Cardiac fibroblast (primary cell): ENCODE results near the gene MAU2.

Source experiments
- DNase-seq, 2 donors: peaks; one replicate each; pipeline versions ENCODE4 v3.0.0 to v3.0.0-alpha.2; 2010; ENCODE audit warnings: low read depth in 2 of 2
- H3K4me3 ChIP-seq, 2 donors: replicated peaks in 1 of 2; 1 replicate in 1 of 2; 2 replicates in 1 of 2; pipeline ENCODE4 v1.5.1; 2011; ENCODE audit warnings: low read depth in 2 of 2, low read length in 2 of 2, mild to moderate bottlenecking in 2 of 2, moderate library complexity in 1 of 2
- TF ChIP-seq, protein P1 (sequence below): IDR thresholded peaks from one replicate; pipeline ENCODE4 v1.5.1; 2011; ENCODE audit warnings: low read depth, mild to moderate bottlenecking, low read length, inconsistent platforms

MAU2 gene

DNA sequence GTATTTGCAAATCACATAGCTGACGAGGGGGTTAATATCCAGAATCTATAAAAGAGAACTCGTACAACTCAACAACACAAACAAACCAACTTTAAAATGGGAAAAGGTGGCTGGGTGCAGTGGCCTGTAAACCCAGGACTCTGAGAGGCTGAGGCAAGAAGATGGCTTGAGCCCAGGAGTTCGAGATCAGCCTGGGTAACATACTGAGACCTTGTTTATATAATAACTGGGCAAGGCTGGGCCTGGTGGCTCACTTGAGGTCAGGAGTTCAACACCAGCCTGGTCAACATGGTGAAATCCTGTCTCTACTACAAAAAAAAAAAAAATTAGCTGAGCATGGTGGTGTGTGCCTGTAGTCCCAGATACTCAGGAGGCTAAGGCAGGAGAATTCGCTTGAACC, 25.7 kb upstream of the MAU2 start:
- TF ChIP-seq, protein P1, sequence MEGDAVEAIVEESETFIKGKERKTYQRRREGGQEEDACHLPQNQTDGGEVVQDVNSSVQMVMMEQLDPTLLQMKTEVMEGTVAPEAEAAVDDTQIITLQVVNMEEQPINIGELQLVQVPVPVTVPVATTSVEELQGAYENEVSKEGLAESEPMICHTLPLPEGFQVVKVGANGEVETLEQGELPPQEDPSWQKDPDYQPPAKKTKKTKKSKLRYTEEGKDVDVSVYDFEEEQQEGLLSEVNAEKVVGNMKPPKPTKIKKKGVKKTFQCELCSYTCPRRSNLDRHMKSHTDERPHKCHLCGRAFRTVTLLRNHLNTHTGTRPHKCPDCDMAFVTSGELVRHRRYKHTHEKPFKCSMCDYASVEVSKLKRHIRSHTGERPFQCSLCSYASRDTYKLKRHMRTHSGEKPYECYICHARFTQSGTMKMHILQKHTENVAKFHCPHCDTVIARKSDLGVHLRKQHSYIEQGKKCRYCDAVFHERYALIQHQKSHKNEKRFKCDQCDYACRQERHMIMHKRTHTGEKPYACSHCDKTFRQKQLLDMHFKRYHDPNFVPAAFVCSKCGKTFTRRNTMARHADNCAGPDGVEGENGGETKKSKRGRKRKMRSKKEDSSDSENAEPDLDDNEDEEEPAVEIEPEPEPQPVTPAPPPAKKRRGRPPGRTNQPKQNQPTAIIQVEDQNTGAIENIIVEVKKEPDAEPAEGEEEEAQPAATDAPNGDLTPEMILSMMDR = no peak
- DNase-seq = no peak
- H3K4me3 ChIP-seq = no peak overlapping the region

DNA sequence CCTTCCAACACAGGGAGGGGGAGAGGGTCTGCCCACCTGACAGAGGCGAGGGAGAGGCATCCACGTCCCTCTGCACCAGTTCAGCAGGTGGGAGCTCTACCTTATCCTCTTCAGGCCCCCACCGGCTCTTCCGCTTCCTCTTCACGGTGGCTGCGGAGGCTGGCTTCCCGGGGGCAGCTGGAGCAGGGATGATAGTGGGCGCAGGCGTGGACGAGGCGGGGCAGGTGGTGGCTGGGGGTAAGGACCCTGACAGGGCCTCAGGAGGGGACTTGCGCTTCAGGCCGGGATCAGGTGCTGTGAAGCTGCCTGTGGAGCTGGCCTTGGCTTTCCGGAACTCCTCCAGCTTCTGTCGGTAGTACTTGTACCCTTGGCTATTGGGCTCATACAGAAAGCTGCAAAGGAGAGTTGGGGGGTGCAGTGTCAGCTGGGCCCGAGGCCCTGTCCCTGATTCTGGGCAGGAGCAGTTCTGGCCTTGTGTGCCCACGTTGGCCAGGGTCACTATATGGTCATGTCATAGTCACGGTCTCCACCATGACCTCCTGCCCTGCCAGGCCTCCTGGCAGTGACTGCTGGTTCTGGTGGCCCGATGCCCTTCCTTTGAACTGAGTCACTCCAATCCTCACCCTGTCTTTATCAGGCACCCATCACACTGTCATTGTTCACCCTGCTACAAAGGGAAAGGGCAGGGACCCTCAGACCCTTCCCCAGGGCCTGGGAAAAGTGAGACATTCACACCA, 23.5 kb upstream of the MAU2 start:
- TF ChIP-seq, protein P1 = no peak
- no peak for DNase-seq
- H3K4me3 ChIP-seq = no peak overlapping the region

DNA sequence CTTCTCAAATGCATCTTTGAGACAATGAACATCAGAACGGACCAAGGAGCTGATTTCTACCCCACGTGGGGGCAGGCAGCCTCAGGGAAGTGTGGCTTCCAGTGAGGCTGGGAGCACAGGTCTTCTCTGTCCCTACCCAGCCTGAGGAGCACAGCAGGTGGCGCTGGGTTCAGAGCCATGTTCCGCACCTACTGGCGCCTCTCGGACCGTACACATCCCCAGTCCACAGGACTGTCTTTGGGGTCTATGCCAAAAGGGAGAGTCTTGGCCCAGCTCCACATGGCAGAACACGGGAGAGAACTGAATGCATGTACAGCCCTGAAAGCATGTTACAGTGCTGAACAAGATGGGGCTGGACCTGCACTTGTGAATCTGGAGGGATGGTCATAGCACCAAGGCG, 22.9 kb upstream of the MAU2 start:
- TF ChIP-seq, protein P1 = no peak
- H3K4me3 ChIP-seq = no peak overlapping the region

DNA sequence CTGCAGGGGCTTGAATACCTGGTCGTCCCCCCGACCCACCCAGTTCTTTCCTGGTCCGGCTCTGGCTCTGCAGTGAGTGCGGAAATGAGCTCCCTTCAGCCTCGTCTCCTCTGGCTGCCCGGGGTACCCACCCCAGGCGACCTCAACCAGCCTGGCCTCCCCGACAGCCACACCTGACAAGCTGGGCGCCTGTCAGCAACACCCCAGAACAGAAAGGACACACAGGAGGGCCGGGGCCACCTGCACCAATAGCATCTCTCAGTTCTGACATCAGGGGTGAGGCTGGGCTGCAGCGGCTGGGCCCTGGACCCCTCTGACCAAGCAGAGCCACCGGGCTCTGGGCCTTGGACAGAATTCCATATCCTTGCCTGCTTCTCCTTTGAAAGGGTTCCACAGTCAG, 20.0 kb upstream of the MAU2 start:
- TF ChIP-seq, protein P1 = no peak
- DNase-seq = no peak
- no peak overlapping the region for H3K4me3 ChIP-seq

More for the DNA sequence above, 22.9 kb upstream of the MAU2 start:
- DNase-seq = no peak

DNA sequence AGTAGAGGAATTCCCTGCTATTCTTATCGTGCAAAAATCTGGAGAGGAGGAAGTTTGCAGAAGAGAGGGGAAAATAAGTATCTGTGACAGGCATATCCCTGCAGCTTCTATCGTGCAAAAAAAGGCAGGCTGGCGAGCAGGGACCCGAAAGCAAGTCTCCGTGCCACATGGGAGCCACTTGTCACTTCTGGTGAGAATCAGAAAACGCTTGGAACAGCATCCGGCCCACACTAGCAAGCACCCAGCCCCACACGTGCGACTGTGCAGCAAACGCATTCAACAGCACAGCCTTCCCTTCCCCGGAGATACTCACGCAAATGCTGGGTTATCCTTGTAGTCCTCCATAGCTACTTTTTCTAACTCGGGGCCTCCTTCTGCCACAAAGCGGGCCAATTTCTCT, 17.2 kb upstream of the MAU2 start:
- no peak overlapping the region for H3K4me3 ChIP-seq
- TF ChIP-seq, protein P1 = no peak

DNA sequence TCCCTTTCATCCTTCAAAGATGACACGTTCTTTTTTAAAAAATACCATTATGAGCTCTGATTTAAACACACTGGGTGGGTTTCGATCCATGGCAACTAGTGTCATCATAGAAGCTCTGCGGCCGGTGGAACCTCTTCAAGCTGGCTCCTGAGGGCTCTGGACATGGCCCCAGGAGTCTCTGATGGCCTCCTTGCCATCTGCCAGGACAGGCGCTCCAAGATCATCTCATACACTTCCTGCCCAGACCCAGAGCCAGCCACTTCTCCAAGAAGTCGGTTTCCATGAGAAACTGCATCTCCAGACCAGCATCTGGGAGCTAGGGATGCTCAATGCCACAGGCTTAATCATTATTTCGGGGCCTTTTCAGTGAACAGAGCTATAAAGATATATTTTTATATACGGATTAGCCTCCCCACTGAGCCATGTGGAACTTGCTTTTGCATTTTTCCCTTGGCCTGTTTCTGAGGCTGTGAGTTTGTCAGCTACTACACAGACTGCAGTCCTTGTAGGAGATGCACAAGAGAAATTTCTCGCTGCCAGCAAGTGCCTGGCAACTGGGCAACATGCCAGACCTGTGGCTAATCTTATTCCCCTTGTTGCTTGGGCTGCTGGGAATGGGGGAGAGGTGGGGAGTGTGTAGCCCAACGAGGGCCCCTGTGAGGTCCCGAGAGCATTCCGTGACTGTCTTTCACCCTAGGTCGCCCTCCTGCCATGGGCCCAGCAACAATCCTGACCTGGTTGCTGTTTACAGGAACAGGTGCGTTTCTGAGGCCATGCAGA, 16.3 kb upstream of the MAU2 start:
- peak in 1 of 2 donors; percentile 19 for DNase-seq
- no peak overlapping the region for H3K4me3 ChIP-seq
- TF ChIP-seq, protein P1 = no peak

More for the DNA sequence above, 17.2 kb upstream of the MAU2 start:
- no peak for DNase-seq
